ELR (cell line): Measurements from ENCODE around the gene ZBTB32.

Source experiments
- DNase-seq: peaks from one replicate; pipeline ENCODE4 v3.0.0-alpha.2; 2015; ENCODE audit warnings: low read depth

Gene ZBTB32

GRCh38 chr19:35752746-35753350 is 48.5 kb downstream of the ZBTB32 start:
- no peak for DNase-seq

- no peak for DNase-seq
Measured at GRCh38 chr19:35753634-35754369, 49.4 kb downstream of the ZBTB32 start.

- DNase-seq = no peak
Measured at GRCh38 chr19:35754370-35755130, 50.2 kb downstream of the ZBTB32 start.

GRCh38 chr19:35755131-35755549 is 50.8 kb downstream of the ZBTB32 start:
- DNase-seq = no peak

GRCh38 chr19:35755550-35756376 is 51.4 kb downstream of the ZBTB32 start:
- peak; percentile 32 for DNase-seq

- peak; percentile 58 for DNase-seq
Measured at GRCh38 chr19:35756377-35757230, 52.2 kb downstream of the ZBTB32 start, which contains the start of gene HSPB6. Gene HSPB6, minus strand, starts transcription at chr19:35757029. Its CDS starts 21 bp downstream, at chr19:35757008.

- DNase-seq = peak; percentile 93
Measured at GRCh38 chr19:35757231-35757748, 52.9 kb downstream of the ZBTB32 start.

- peak; percentile 99 for DNase-seq
Measured at GRCh38 chr19:35757749-35758608, 53.6 kb downstream of the ZBTB32 start, which contains the start of gene PROSER3. Gene PROSER3, plus strand, starts transcription at chr19:35758176. Its CDS starts 40 bp downstream, at chr19:35758216.

GRCh38 chr19:35759697-35760096 is 55.3 kb downstream of the ZBTB32 start:
- no peak for DNase-seq

GRCh38 chr19:35760711-35761349 is 56.5 kb downstream of the ZBTB32 start:
- DNase-seq = no peak

- DNase-seq = no peak
Measured at GRCh38 chr19:35764432-35765315, 60.3 kb downstream of the ZBTB32 start.
